ENCODE data around the gene CAMSAP1.

GRCh38 chr9:135944444-135945252 is 37.3 kb upstream of the CAMSAP1 start:
- no peak for TF ChIP-seq CTCF (IDR thresholded peaks at IDR 0.05 in 8 of 11, conservative IDR thresholded peaks at IDR 0.05 in 3 of 11)
- TF ChIP-seq POLR2A (IDR thresholded peaks at IDR 0.05), result no peak
- no peak for TF ChIP-seq POLR2AphosphoS5 (IDR thresholded peaks at IDR 0.05)
